Activated T-cell treated with anti-CD3 and anti-CD28 coated beads, Interleukin-2, amount 50 U/mL, for 1 hour (primary cell): ENCODE results near the gene FGD5.

Source experiments
- DNase-seq: peaks from one replicate; pipeline ENCODE4 v3.0.0-alpha.2; 2020

The FGD5 gene

DNA sequence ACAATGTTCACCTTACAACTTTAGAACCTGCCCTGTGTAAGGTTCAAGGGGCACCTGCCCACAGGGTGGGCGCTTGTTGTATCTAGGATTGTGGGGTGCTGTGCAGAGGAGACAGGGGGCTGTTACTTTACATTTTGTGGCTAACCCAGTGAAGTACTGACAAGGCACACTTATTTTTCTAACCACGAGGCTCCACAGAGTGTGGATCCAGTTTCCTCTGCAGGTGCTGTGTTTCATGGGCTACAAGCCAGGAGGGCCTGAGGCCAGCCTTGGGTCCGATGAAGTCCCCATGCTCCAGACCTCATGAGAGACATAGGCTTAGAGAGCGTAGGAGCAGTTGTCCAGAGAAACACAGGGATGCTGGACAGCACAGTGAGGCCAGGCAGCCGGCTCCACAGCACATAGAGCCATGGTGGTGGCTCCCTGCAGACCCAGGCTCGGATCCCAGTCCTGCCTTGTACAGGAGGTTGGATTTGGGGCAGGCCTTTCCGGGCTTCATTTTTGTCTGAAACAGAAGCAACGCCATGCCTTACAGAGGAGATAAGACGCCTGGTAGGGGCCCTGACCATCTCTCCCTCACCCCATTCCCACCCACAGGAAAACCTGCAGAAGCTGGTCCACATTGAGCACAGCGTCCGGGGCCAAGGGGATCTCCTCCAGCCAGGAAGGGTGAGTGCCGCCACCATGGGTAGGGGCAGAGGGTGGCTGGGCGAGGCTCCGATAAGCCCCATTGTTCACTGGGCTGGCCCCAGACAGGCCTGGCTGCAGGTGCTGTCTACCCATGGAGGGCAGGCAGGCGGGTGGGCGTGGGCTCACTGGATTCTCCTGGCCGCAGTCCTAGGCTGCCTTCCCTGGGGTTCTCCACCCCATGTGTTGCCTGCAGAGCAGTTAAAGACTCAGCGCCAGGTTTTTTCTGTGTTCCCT is 88.5 kb downstream of the FGD5 start:
- DNase-seq: no peak

DNA sequence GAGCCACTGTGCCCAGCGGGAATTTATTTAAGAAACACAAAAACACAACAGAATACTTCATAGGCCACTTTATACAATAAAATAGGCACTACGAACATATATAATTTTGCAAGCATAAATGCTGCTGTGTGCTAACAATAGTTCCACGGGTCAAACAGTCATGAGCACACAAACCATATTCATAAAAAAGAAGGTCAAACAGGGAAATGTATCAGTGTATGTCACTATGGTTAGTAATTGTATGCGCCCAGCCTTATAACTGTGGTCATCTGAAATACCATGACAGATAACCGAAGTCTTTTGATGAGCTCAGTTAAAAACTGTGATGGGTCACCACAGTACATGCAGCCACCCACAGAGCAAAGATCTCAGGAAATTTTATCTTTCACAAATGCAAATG is 90.5 kb downstream of the FGD5 start:
- DNase-seq: no peak

- no peak for DNase-seq
Measured at GRCh38 chr3:14911651-14912050, 92.9 kb downstream of the FGD5 start.

DNA sequence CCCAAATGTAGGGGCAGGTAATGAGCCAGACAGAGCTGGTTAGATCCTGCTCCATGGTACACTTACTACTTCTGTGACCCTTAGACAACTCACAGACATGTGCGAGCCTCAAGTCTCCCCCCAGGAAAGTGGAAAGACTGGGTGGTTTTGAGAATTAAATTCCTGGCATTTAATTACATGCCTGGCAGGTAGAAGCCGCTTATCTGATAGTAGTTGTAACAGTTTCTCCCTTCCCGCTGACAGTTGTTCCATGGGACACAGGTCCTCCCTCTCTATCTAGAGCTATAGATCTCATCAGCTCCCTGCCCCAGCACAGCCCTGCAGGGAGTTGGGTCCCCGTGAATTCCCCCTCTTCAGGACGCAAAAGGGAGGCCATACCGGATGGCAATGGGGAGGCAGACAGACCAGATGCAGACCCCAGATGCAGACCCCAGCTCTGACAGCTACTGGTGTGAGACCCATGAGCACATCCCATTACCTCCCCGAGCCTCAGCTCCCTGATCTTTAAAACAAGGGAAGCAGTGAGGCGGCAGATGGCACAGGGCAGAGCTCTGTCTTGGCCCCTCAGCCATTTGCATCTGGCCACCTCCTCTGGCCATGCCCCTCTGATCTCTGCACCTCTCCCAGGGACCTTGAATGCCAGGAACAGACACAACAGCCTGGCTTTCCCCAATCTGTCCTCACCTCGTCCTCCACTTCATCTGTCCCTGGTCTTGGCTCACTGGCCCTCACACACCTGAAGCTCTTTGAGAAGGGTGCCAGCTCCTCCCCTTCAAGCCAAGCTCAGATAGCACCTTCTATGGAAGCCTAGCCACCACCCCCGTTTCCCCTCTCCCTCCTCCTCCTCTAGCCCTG is 94.5 kb downstream of the FGD5 start:
- DNase-seq: no peak

- DNase-seq: no peak
Measured at GRCh38 chr3:14913926-14914778, 95.4 kb downstream of the FGD5 start.

DNA sequence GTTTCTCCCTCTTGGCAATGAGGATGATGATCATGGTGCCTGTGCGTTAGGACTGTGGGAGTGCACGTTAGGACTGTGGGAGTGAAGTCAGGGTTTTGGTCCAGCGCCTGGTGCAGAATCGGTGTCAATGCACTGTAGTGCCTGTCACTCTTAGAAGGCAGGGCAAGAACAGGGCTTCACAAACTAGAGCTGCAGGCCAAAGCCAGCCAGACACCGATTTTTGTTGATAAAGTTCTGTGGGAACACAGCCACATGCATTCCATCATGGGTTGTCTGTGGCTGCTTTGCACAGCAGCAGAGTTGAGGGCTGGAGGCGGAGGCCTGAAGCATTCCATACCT is 96.0 kb downstream of the FGD5 start:
- no peak for DNase-seq

- no peak for DNase-seq
Measured at GRCh38 chr3:14915636-14916222, 97.0 kb downstream of the FGD5 start.

DNA sequence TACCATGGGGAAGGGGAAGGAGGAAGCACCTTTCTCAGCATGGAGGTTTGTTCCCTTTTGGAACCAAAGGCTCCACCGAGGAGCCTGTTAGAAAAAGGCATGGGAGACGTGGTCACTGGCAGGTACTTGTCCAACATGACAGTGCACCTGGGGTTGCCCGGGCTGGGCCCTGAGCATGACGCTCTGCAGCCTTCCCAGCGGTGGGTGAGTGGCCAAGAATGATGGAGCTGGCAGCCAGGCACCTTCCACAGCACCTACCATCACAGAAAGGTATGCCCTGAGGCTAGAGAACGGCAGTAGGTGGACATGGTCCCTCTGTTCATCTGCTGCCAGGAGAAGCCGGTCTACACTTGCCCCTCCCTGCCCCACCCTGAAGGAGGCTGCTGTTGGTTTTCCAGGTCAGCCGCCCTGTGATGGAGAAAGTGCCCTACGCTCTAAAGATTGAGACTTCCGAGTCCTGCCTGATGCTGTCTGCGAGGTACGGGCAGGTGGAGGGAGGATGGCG is 99.6 kb downstream of the FGD5 start:
- DNase-seq: no peak

- no peak for DNase-seq
Measured at GRCh38 chr3:14920536-14920935, 101.8 kb downstream of the FGD5 start.

DNA sequence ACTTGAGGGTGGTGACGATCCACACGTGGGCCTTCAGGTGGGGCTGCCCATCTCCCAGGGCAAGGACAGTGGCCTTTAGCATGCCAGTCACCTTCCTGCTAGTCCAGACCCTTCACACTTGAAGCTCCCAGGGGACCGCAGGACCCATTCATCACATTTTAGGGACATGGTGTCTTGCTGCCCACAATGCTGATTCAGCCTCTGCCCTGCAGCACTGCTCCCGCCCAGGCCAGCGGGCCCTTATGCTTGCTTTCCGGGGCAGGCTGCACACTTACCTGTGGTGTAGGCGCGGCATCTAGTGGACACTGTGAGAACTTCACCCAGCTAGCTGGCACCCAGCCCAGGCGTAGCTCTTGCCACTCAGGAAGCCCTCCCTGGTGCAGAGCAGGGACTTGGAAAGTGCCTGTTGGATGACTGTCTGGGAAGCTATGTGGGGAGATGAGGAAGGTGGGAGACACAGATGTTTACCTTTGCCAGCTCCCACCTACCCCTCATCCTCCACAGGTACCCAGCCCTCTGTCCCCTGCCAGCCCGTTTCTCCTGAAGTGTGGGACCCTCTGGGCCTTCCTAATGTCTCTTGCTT is 102.4 kb downstream of the FGD5 start:
- peak; percentile 86 for DNase-seq

DNA sequence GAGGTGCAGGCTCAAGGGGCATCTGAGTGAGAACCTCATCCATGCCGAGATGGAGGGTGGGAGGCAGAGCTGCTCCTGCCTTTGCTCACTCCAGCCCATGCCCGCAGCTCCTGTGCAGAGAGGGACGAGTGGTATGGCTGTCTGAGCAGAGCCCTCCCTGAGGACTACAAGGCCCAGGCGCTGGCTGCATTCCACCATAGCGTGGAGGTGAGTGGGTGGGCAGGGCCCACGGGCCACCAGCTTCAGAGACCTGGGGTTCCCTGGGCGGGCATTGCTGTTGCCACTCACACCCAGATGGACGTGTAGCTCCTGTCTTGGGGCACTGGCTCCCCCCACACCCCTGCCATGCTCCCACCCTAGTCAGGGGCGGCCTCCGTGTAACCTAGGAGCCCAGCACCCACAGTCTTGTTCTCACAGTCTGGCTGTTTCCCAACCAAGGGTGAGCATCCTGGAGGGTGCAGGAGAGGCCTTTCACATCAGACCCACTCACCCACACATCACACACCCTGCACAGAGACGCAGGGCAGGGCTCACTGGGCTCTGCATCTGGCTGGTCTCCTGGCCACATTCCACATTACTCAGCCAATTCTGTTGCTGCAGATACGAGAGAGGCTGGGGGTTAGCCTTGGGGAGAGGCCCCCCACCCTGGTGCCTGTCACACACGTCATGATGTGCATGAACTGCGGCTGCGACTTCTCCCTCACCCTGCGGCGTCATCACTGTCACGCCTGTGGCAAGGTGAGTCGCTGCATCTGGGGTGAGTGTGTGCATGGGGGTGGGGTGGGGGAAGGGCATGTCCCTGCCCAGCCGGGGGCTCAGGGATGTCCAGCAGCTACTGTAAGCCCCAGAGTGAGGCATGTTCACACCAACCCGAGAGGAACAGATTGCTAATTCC is 103.3 kb downstream of the FGD5 start:
- DNase-seq: no peak

GRCh38 chr3:14922863-14923262 is 104.1 kb downstream of the FGD5 start:
- DNase-seq: no peak

GRCh38 chr3:14923476-14923875 is 104.7 kb downstream of the FGD5 start:
- no peak for DNase-seq

- no peak for DNase-seq
Measured at GRCh38 chr3:14925729-14926591, 107.2 kb downstream of the FGD5 start.

GRCh38 chr3:14926592-14926991 is 107.8 kb downstream of the FGD5 start:
- DNase-seq: no peak

GRCh38 chr3:14927308-14927707 is 108.5 kb downstream of the FGD5 start:
- DNase-seq: no peak

- DNase-seq: no peak
Measured at GRCh38 chr3:14929310-14930074, 110.7 kb downstream of the FGD5 start.

GRCh38 chr3:14933820-14934425 is 115.2 kb downstream of the FGD5 start:
- no peak for DNase-seq
